Esophagus mucosa (tissue), 1 donor: Measurements from ENCODE around the gene NKAIN2. TPM values are rescaled to one million over a fixed set of nuclear protein-coding genes. Genes with fewer than 3 reads are reported as not detected.
"Not testable (repeated sequence)": the region's sequence is repeated elsewhere in the genome, so short reads cannot be mapped to it uniquely, and the experiment has no call there.

Source experiments
- ATAC-seq: fragments of 200-7000 bp; cut with Tn5 transposase; one replicate; pipeline ENCODE4 v1.9.1; 2020
- total RNA-seq: library from RNA; stranded (reverse); gene quantifications from one replicate; pipeline ENCODE4 v1.2.4, GENCODE V29; 2023
- donor health status: DM: yes; HTN: yes; CAD: no.

Gene NKAIN2
- total RNA-seq, 1 donor from 2014 or later = not detected

DNA sequence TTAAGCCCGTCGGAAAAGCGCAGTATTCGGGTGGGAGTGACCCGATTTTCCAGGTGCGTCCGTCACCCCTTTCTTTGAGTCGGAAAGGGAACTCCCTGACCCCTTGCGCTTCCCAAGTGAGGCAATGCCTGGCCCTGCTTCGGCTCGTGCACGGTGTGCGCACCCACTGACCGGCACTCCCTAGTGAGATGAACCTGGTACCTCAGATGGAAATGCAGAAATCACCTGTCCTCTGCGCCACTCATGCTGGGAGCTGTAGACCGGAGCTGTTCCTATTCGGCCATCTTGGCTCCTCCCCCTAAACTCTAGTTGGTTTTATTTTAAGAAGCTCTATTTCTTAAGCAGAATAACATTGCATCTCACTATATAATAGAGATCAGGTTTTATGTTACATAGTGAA is 908.9 kb downstream of the NKAIN2 start:
- ATAC-seq = not testable (repeated sequence)

DNA sequence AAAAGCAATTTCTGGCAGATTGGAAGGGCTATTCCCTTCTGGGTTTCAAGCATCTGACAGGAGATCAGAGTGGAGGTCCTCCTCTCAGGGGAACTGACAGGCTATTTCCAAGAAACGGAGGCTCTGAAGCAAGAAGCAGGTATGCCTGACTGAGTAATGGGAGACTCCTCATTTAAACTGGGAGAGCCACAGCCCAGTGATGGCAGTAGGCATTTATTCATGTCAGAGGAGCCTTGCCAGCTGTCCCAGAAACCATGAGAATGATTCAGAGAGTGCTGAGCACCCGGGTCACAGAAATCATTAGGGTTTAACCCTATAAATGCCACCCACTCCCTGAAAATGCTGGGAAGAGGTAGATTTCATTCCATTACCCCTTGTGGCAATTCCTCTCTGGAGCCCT is 911.1 kb downstream of the NKAIN2 start:
- no peak for ATAC-seq

DNA sequence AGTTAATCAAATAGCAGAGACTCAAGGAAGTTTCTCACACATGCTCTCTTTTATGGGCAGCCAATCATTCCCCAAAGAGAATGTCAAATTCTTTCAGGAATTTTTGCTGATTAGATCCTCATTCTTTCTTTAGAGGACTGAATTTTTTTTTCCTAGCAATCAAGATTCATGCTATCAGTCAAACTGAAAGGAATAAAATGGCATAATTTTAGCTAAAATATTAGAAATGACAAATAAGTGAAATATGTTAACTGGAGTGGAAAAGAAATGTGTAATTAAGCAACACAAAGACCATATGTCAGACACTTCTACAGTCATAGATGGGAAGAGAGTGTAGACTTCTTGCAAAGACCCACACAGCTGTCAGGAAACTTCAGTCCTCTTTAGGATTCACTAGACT is 916.2 kb downstream of the NKAIN2 start:
- no peak for ATAC-seq

DNA sequence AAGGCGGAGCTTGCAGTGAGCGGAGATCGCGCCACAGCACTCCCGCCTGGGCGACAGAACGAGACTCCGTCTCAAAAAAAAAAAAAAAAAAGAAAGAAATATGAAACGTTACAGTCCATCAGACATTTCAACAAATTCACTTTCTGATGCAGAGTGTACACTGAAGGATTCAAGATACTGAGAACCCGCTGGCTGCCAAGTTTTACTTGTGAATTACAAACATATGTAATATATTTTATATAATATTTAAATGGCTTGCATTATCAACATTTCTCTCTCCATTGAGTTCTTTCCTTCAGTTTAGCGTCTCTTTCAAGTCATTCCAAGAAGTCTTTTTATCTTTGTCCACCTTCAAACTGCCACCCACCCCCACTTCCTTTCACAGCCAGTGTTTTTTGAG is 917.7 kb downstream of the NKAIN2 start:
- no peak for ATAC-seq

DNA sequence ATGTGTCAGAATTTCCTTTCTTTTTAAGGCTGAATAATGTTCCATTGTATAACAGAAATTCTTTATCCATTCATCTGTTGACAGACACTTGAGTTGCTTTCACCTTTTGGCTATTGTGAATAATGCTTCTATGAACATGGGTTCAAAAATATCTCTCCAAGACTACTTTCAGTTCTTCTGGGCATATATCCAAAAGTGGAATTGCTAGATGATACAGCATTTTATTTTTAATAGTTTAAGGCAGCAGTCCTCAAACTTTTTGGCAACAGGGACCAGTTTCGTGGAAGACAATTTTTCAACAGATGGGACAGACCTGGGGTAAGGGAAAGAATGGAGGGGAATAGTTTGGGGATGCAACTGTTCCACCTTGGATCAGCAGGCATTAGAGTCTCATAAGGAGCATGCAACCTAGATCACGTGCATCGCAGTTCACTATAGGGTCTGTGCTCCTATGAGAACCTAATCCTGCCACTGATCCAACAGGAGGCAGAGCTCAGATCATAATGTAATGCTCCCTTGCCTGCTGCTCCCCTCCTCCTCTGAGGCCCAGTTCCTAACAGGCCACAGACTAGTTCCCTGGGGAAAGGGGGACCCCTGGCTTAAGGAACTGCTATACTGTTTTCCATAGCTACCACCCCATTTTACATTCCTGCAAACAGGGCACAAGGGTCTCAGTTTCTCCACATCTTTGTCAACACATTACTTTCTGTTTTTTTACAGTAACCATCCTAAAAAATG is 918.6 kb downstream of the NKAIN2 start:
- ATAC-seq = no peak

DNA sequence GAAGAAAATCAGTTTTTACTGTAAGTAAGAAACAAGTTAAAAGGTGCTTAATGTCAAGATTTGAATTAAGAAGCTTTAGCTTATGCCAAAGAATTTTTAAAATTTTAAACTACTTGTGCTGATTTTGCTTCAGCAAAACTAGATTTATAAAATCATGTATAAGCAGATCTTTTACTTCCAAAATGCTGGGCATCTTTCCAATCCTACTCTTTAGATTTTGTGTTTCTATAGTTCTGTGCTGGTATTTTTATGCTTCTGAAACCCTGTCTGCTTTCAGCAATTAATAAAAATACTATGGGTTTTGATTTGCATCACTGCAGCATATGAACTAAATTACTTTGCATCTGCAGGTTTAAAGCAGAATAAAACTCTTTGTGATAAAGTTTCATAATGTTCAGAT is 920.0 kb downstream of the NKAIN2 start:
- no peak for ATAC-seq

DNA sequence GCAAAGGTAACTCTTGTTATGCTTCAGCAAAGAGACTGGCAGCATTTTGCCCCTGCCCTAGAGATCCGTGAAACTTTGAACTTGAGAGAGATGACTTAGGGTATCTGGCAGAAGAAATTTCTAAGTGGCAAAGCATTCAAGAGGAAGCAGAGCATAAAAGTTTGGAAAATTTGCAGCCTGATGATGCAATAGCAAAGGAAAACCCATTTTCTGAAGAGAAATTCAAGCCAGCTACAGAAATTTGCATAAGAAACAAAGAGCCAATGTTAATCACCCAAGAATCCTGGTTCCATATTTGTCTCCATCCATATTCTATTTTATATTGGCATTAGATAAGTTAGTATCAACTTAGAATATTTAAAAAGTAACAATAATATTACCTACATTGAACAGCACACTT is 934.1 kb downstream of the NKAIN2 start:
- ATAC-seq = not testable (repeated sequence)

DNA sequence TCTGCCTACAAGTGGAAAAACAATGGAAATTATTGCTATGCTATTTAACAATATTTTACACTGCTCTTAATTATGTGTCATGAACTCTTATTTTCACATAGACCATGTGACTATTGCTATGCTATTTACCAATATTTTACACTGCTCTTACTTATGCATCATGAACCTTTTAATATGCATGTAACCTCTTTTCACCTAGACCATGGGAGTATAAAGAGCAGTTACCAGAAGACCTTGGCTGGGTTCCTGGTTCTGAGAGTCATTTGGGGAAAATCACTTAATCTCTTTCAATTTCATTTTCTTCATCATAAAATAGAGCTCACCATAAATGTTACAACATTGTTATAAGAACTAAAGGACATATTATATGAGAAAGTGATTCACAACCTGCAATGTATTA is 934.8 kb downstream of the NKAIN2 start:
- ATAC-seq = no peak

DNA sequence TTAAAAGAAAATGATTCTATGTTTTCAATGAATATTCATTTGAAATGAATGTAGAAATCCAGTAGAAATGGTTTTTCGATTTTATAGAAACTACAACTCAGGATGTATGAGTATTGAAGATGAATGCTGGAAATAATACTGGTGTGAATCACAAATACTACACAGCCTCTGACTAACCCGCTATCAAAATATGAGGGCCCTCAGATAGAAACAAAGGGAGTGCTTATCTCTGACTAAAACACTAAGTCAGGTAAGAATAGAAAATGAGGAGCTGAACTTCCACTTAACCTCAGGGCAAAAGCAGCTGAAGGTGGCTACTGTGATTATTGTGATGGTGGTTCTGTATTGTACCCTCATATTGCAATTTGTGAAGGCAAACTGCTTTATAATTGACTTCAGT is 937.7 kb downstream of the NKAIN2 start:
- no peak for ATAC-seq

DNA sequence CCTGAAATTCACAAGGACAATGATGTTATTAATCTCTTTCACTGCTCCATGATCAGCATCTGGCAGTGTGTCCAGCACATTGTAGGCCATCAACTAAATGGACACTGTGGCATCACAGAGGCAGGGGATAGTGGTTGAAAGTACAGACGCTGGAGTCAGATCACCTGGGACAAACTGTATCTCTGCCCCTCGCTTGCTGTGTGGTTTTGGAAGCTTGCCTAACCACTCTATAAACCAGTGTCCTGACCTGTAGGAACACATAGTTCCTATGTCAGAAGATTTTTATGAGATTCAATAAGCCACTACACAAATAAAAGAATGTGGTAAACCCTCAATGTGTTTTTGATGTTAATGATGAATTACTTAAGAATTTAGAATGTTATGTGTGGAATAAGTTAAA is 939.3 kb downstream of the NKAIN2 start:
- ATAC-seq = no peak

DNA sequence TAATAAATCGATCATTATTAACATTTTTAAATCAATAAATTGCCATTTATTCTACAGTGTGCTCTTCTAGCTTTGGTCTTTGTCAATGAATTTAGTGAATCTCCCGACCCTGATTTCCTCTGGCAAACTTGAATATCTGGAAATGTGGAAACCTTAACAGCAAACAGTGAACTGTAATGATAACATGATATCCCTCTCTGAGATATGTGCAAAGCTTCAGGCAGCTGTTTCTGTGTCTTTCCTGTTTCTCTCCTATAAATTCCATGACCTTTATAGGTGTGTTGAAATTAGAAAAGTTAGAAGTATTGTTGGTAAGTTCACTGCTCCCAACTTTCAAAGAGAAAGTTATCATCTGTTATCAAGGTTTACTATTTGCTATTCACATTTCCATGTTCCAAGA is 939.8 kb downstream of the NKAIN2 start:
- no peak for ATAC-seq

DNA sequence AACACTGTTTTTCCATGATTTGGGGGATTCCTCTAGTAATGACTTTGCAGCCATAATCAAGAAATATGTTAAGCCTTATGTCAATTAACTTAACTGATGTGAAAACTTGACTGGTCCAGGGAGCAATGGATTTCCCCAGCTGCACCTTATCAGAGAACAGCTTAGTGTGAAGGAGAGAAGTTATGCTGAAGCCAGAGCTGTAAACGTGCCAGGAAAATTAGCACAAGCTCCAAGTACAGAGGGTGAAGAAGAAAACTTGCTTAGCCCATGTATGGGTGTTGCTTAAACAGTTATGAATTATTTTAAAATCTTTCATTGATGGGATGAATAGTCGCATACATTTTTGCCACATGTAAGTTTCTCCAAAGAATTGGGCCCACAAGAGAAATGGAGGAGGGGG is 943.7 kb downstream of the NKAIN2 start:
- ATAC-seq = no peak

DNA sequence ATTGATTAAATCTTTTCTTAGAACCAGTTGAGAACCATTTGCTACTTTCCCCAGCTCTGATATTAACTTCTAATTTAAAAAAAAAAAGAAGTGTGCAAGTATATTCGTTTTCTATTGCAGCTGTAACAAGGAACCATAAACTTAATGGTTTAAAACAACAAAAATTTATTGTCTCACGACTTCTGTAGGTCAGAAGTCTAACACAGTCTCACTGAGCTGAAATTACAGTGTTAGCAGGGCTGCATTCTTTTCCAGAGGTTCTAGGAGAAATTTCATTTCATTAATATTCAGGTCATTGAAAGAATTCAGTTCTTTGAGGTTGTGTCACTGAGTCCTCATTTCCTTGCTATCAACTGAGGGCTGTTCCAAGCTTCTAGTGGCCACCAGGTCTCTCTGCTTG is 945.1 kb downstream of the NKAIN2 start:
- ATAC-seq = no peak

DNA sequence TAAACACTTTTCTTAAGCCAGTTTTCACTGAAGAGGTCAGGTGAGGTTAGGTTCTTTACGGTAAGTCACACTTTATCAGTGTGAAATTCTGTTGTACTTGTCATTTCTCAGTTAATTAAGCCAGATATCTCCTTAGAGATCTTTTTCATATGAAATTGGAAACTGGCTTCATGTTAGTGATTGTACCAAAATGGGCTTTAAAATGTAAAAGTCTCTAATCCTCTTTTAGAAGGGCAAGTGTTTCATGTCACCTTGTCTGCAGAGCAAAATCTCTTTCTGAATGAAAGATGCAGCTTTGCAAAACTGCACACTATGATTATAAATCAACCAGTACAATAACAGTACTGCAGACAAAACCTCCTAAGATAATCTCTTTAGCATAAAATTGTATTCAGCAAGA is 949.3 kb downstream of the NKAIN2 start:
- no peak for ATAC-seq

DNA sequence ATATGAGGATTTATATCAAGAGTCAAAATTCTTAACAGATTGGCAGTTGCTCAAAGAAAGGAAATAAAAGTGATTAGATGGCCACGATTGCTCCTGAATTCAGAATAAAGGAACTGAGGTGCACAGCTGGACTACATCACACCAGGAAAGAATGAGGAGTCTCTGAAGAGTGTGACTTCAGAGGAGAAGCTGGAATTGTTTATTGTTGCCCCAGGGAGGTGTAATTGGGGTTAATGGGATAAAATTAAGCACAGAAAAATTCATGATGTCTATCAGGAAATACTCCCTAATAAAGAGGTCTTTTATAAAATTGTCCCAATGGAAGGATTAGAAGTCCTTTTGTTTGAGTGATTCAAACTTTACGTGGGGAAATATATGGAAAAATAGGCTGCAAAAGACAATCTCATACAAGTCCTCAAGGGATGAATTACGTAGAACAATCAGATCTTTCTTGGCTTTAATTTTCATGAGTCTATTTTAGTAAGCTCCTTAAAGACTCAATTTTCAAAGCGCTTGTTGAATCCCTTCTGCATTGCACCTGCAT is 950.0 kb downstream of the NKAIN2 start:
- ATAC-seq = no peak

DNA sequence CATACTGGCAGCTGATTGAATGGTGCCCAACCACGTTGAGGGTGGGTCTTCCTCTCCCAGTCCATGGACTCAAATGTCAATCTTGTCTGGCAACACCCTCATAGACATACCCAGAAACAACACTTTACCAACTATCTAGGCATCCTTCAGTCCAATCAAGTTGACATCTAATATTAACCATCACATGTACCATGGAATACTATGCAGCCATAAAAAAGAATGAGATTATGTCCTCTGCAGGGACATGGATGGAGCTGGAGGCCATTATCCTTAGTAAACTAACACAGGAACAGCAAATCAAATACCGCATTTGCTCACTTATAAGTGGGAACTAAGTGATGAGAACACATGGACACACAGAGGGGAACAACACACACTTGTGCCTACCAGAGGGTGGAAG is 951.7 kb downstream of the NKAIN2 start:
- no peak for ATAC-seq

DNA sequence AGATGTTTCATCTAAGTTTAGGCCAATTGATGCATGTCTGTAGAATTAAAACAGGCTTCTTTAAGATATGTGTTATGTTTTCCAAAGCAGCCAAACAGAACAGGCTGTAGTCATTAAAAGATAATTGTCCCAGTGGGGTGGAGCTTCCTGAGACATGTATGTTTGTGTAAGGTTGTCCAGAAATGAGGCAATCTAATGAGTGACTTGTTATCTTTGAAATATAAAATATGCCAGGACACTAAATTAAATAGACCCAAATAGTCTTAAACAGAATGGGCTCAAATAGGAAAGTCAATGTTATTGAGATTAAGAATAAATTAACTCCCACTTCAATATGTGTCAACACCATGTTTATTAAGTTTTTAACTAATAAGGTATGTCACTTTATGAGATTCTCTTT is 953.9 kb downstream of the NKAIN2 start:
- no peak for ATAC-seq

DNA sequence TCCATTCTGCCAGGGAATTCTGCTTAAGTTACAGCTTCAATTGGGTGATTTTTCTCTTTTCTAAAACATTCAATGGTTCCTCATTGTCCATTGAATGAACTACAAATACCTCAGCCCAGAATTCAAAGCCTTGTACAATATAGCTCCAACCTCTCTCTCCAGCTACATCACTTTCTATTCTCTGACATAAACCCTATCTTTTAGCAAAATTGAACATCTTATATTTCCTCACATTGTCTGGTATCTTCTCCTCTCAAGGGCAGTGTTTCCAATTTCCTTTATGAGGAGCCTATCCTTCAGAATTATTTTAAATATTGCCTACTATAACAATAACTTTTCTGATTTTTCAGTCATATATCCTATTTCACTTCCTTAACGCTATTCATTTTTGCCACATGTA is 955.0 kb downstream of the NKAIN2 start:
- no peak for ATAC-seq

DNA sequence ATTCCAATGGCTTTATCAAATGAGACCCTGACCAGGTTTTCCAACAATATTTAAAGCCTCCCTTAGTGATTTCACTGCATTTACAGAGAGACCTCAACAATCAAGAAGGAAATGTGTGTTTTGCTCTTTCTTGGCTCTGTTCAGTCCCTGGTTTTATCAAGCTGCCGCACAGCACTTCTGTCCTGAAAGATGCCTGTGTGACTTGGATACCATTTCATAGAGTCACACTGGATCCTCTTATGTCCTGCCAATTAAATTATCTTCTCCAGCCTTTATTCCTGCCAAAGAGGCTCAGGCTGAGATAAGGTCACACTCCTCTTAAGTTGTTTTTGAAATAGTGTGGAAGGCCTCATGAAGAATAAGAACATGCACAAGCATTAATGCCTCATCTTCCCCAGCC is 961.6 kb downstream of the NKAIN2 start:
- no peak for ATAC-seq

DNA sequence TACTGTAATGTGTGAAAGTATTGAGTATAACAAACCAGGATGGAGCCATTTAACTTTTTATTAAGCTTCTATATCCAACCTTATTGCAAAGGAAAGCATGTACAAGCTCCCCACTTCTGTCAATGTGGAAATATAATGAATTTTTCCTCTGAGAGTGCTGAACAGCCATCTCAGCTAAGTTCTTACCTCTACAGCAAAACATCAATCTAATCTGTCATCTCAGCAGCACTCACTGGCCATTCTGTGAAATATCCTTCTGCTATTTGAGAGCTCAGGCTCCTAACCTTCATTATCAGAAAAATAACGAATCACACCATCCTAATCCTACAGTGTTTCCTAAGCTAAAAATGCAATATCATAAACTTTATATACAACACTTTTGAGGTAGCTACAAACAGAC is 964.6 kb downstream of the NKAIN2 start:
- ATAC-seq = no peak

DNA sequence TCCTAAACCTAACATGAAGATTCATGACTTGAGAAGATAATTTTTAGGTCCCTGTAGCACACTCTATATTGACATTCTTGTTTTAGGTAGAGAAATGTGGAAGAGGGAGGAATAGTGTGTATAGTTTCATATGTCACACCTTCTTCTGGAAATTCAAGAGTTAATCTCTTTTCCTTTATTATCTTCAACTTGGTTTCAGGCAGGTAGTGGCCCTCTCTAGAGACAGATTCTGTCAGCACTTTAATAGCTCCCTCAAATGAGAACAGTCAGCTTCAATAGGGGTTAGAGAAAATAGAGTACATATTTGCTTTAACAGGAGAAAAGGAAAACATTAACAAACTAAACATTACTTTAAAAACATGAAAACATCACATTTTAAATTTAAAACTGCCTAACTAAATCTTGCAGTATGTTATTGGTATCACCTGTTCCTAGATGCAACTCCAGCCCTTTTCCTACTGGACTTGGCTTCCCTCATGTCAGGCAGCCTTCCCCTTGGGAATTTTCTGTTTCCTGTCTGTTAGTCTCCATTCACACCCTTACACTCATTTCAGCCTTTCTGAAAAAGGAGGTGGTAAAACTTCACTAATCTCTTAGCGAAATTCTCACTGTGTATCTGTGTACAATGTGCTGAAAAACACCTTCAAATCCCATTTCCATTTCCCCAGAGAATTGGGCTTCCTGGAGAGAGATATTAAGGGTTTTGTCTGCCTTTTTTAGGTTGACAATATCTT is 966.3 kb downstream of the NKAIN2 start:
- ATAC-seq = no peak

DNA sequence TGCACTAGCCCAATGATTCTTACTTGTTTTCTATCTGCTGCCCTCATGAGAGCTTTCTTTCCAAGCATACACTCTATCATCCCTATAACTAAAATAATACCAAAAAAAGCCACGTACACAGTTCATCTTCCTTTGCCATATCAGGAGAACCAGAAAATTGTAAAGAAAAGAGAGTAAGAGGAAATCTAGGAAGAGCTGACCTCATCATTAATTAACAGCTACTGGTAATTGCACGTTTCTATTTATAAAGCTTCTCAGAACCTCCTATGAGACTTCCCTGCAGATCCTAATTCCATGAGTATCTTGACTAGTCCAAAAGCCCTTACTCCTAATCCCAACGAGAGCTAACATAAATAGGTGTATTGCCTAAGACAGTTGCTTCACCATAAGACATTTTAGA is 967.1 kb downstream of the NKAIN2 start:
- no peak for ATAC-seq

DNA sequence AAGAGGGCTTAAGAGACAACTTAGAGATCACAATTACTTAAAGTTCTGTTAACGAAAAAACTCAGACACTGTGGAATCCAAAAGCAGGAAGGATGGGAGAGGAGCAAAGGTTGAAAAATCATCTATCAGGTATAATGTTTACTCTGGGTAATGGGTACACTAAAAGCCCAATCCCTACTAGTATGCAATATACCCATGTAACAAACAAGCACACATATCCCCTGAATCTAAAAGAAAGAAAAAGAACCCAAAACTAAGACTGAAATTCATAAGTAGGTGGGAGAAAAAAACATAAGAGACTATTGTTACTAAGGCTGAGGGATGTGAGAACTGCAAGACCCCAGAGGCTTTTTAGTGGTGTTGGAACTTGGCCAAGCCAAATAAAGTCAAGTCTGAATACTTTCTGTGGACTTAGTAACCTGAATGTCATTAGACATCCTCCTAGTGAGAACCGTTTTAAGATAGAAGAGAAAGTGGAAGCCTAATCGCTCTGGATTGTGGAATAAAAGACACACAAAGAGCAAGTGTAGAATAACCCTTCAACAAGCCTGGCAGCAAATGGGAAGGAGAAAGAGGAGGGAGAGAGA is 969.2 kb downstream of the NKAIN2 start:
- no peak for ATAC-seq

DNA sequence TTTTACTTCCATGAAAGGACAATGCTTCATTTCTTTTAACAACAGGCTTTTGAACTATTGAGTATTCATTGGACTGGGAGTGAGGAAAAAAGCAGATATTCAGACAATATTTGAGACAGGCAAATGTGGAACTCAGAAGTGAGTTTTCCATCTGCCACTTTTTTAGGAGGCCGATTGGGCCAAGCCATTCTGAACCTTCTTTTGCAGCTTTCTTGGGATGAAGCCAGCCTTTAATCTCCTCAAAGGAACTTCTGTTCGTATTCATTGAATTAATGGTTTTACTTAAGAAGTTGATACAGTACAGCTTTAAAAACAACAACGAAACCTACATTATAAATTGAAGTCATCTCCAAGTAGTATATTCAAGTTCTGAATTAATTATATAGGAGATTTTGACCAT is 971.5 kb downstream of the NKAIN2 start:
- ATAC-seq = no peak
